ENCODE measurements around the gene SNRPF.

DNA sequence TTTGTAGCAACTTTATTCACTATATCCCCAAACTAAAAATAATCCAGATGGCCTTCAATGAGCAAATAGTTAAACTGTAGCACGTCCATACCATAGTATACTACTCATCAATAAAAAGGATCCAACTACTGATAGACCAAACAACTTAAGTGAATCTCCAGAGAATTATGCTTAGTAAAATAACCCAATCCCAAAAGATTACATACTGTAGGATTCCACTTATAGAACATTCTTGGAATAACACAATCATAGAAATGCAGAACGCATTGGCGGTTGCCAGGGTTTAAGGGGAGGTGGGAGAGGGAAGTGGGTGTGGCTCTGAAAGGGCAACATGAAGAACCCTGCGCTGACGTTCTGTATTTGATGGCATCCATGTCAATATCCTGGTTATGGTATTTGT is 28.6 kb downstream of the SNRPF start:
- TF ChIP-seq, protein P1, sequence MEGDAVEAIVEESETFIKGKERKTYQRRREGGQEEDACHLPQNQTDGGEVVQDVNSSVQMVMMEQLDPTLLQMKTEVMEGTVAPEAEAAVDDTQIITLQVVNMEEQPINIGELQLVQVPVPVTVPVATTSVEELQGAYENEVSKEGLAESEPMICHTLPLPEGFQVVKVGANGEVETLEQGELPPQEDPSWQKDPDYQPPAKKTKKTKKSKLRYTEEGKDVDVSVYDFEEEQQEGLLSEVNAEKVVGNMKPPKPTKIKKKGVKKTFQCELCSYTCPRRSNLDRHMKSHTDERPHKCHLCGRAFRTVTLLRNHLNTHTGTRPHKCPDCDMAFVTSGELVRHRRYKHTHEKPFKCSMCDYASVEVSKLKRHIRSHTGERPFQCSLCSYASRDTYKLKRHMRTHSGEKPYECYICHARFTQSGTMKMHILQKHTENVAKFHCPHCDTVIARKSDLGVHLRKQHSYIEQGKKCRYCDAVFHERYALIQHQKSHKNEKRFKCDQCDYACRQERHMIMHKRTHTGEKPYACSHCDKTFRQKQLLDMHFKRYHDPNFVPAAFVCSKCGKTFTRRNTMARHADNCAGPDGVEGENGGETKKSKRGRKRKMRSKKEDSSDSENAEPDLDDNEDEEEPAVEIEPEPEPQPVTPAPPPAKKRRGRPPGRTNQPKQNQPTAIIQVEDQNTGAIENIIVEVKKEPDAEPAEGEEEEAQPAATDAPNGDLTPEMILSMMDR (IDR thresholded peaks at IDR 0.05; ENCODE audit: poor library complexity): no peak
- no peak for TF ChIP-seq EZH2phosphoT487 (IDR thresholded peaks at IDR 0.05; ENCODE audit: low read depth, severe bottlenecking, unreplicated experiment)
